OCI-LY7 (cell line): ENCODE data around the gene HELZ. TPM values are rescaled to one million over a fixed set of nuclear protein-coding genes. Genes with fewer than 3 reads are reported as not detected.

Source experiments
- BruUV-seq: library from RNA; stranded (reverse); fragments of 400-500 nt; replicated peaks from 2 replicates; lab custom pipeline; 2021; lab: Mats Ljungman, UMichigan
- CTCF ChIA-PET: fragments of 300-600 bp; sonication (Branson Sonifier 250); formaldehyde crosslinking; loops from one replicate; lab custom pipeline; 2022; ENCODE audit warnings: antibody characterized with exemption; ENCODE audit not compliant: unreplicated experiment; lab: Charles Lee
- POLR2A ChIA-PET: fragments of 300-600 bp; sonication (Branson Sonifier 250); formaldehyde crosslinking; loops from one replicate; lab custom pipeline; 2022; ENCODE audit warnings: antibody characterized with exemption; lab: Charles Lee
- DNase-seq: peaks from one replicate; pipeline ENCODE4 v3.0.0-alpha.2; 2015; ENCODE audit warnings: low spot score
- H2AFZ ChIP-seq: fragments of 200-600 bp; sonication (generic), shearing (Covaris generic); 2 replicates; pipeline ENCODE4 v1.6.1; 2014; ENCODE audit warnings: mild to moderate bottlenecking, antibody characterized with exemption, low read length, moderate library complexity
- H3K27ac ChIP-seq: fragments of 200-600 bp; sonication (generic); 2 replicates; pipeline ENCODE4 v1.5.1; 2014; ENCODE audit warnings: mixed run types, low read depth, mild to moderate bottlenecking, moderate library complexity, low read length, inconsistent platforms; ENCODE audit not compliant: poor library complexity, severe bottlenecking
- H3K36me3 ChIP-seq: fragments of 200-600 bp; sonication (generic); 2 replicates; pipeline ENCODE4 v1.6.1; 2014; ENCODE audit warnings: mild to moderate bottlenecking, antibody characterized with exemption, low read length, moderate library complexity, mixed read lengths; ENCODE audit not compliant: insufficient read depth
- H3K4me1 ChIP-seq: fragments of 200-600 bp; sonication (generic); 2 replicates; pipeline ENCODE4 v1.5.1; 2014; ENCODE audit warnings: mild to moderate bottlenecking, low read length; ENCODE audit not compliant: insufficient read depth, poor library complexity, severe bottlenecking
- H3K4me2 ChIP-seq: fragments of 200-600 bp; sonication (generic); 2 replicates; pipeline ENCODE4 v1.6.1; 2014; ENCODE audit warnings: mild to moderate bottlenecking, low read length
- H3K4me3 ChIP-seq: fragments of 200-600 bp; sonication (generic); 2 replicates; pipeline ENCODE4 v1.5.1; 2014; ENCODE audit warnings: mild to moderate bottlenecking, low read depth, low read length; ENCODE audit not compliant: poor library complexity, severe bottlenecking
- H3K79me2 ChIP-seq: fragments of 200-600 bp; sonication (generic); 2 replicates; pipeline ENCODE4 v1.6.1; 2016; ENCODE audit warnings: low read depth, mild to moderate bottlenecking, low read length, moderate library complexity, mixed read lengths; ENCODE audit not compliant: insufficient read depth
- H3K9me2 ChIP-seq: fragments of 200-600 bp; sonication (generic); 2 replicates; pipeline ENCODE4 v1.6.1; 2016; ENCODE audit warnings: mild to moderate bottlenecking, low read length, mixed read lengths; ENCODE audit not compliant: insufficient read depth
- H3K9me3 ChIP-seq: fragments of 200-600 bp; sonication (generic); 2 replicates; pipeline ENCODE4 v1.6.1; 2014; ENCODE audit warnings: mild to moderate bottlenecking, mixed run types, low read length, mixed read lengths
- H4K20me1 ChIP-seq: fragments of 200-600 bp; sonication (generic); 2 replicates; pipeline ENCODE4 v1.6.1; 2014; ENCODE audit warnings: mild to moderate bottlenecking, antibody characterized with exemption, low read length, moderate library complexity, mixed read lengths; ENCODE audit not compliant: insufficient read depth
- EZH2phosphoT487 ChIP-seq: fragments of 200-600 bp; sonication (generic); IDR thresholded peaks from 2 replicates; pipeline ENCODE4 v1.6.1; 2018; ENCODE audit warnings: low read depth, borderline replicate concordance, mild to moderate bottlenecking, mixed run types, antibody characterized with exemption, low read length, moderate library complexity, mixed read lengths
- intact Hi-C: fragments of 100-400 bp; cut with micrococcal nuclease; formaldehyde crosslinking; loops from one replicate; pipeline ENCODE4 v1.10.0; 2022; ENCODE audit not compliant: unreplicated experiment
- total RNA-seq, 2 experiments: library from RNA; depleted of rRNA in 1 of 2; stranded (reverse); fragments of >200 nt in 1 of 2; shearing (Covaris generic) in 1 of 2; gene quantifications; 2 replicates each; pipeline ENCODE4 v1.2.3, GENCODE V29; 2014 to 2022
- TF ChIP-seq, protein P1 (sequence below): fragments of 200-600 bp; sonication (generic); conservative IDR thresholded peaks from 2 replicates; pipeline ENCODE4 v1.5.1; 2014; ENCODE audit warnings: mild to moderate bottlenecking, antibody characterized with exemption, low read length, moderate library complexity, mixed read lengths

HELZ gene
- total RNA-seq, 2 experiments from 2014 or later: 33.9 to 58.9 TPM

- H3K9me2 ChIP-seq: no peaks in the 10 kb centered on the region
- no peak for TF ChIP-seq EZH2phosphoT487
- TF ChIP-seq, protein P1, sequence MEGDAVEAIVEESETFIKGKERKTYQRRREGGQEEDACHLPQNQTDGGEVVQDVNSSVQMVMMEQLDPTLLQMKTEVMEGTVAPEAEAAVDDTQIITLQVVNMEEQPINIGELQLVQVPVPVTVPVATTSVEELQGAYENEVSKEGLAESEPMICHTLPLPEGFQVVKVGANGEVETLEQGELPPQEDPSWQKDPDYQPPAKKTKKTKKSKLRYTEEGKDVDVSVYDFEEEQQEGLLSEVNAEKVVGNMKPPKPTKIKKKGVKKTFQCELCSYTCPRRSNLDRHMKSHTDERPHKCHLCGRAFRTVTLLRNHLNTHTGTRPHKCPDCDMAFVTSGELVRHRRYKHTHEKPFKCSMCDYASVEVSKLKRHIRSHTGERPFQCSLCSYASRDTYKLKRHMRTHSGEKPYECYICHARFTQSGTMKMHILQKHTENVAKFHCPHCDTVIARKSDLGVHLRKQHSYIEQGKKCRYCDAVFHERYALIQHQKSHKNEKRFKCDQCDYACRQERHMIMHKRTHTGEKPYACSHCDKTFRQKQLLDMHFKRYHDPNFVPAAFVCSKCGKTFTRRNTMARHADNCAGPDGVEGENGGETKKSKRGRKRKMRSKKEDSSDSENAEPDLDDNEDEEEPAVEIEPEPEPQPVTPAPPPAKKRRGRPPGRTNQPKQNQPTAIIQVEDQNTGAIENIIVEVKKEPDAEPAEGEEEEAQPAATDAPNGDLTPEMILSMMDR: no peak
- no peaks in the 10 kb centered on the region for H4K20me1 ChIP-seq
- DNase-seq: no peak
- no peak overlapping the region for H2AFZ ChIP-seq
- CTCF ChIA-PET: no interaction called here
- POLR2A ChIA-PET: no interaction called here
- BruUV-seq: no TSS peak
- no peak overlapping the region for H3K4me3 ChIP-seq
- H3K9me3 ChIP-seq: no peaks in the 10 kb centered on the region
- H3K4me1 ChIP-seq: no peaks in the 10 kb centered on the region
- no peak overlapping the region for H3K4me2 ChIP-seq
- peaks cover 47% of the 10 kb centered on the region for H3K36me3 ChIP-seq
- intact Hi-C loops: no loop called here
- H3K79me2 ChIP-seq: no peaks in the 10 kb centered on the region
- H3K27ac ChIP-seq: no peak overlapping the region
These were observed 33.3 kb downstream of the HELZ start for GRCh38 chr17:67211742-67212141.

DNA sequence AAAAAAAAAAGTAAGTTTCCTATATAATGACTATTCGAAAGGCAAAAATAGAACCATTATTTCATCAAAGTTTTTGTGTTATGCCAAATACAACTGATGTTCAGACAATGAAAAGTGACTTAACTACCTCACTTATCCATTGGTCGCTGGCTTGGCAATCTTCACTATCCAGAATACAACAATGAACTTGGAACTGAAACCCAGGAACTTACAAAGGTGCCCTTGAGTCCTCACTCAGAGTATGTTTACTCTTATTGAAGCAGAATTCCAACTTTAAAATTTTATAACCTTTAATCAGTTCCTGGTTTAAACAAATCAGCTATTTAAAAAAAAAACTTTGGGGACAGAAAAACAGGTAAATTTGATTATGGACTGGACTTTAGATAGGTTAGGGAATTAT, 34.1 kb downstream of the HELZ start:
- Histone ChIP-seq H2AFZ (no peak overlapping the region), H3K79me2 (no peaks in the 10 kb centered on the region), H3K9me2 (no peaks in the 10 kb centered on the region), H4K20me1 (no peaks in the 10 kb centered on the region), H3K4me2 (no peak overlapping the region), H3K9me3 (no peaks in the 10 kb centered on the region), H3K4me3 (no peak overlapping the region), H3K4me1 (no peaks in the 10 kb centered on the region), H3K27ac (no peak overlapping the region), H3K36me3 (peaks cover 39% of the 10 kb centered on the region)
- intact Hi-C loops: no loop called here
- DNase-seq: no peak
- TF ChIP-seq, protein P1: no peak
- TF ChIP-seq EZH2phosphoT487: no peak
- ChIA-PET POLR2A (no interaction called here), CTCF (no interaction called here)
- no TSS peak for BruUV-seq

DNA sequence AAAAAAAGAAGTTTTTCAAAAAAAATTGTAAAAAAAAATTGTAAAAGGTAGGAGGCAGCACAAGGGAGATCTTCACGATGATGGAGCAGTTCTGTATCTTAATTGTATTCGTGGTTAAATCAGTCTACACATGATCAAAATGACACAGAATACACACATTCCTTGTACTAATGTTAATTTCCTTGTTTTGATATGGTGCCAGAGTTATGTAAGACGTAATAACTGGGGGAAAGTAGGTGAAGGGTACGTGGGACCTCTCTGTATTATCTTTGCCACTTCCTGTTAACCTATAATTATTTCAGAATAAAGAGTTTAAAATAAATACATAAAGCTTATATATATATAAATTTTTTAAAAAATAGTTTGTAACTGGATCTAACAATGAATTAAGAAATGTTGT, 36.8 kb downstream of the HELZ start:
- Histone ChIP-seq H3K4me2 (no peak overlapping the region), H3K4me1 (no peaks in the 10 kb centered on the region), H3K36me3 (peaks cover 23% of the 10 kb centered on the region; the same call in 1 of the 2 replicates), H3K9me3 (no peaks in the 10 kb centered on the region), H2AFZ (no peak overlapping the region), H3K4me3 (no peak overlapping the region), H3K27ac (no peak overlapping the region), H3K9me2 (no peaks in the 10 kb centered on the region), H4K20me1 (no peaks in the 10 kb centered on the region), H3K79me2 (no peaks in the 10 kb centered on the region)
- BruUV-seq: no TSS peak
- ChIA-PET CTCF (no interaction called here), POLR2A (no interaction called here)
- intact Hi-C loops: no loop called here
- TF ChIP-seq, protein P1: no peak
- no peak for TF ChIP-seq EZH2phosphoT487
- DNase-seq: no peak
